ENCODE measurements around the gene SEPTIN3.

- TF ChIP-seq CTCF (IDR thresholded peaks at IDR 0.05) (no peak), POLR2A (IDR thresholded peaks at IDR 0.05) (no peak)
These were observed 34.3 kb upstream of the SEPTIN3 start for GRCh38 chr22:41935015-41935351.

All from Peyer's patch (tissue), 4 donors.